GM12872 (cell line): ENCODE measurements around the gene SETD6.

ENCODE experiments used
- TF ChIP-seq, protein P1 (sequence below): IDR thresholded peaks from 3 replicates; pipeline ENCODE4 v1.5.1; 2011; ENCODE audit warnings: low read depth, mild to moderate bottlenecking, low read length, moderate library complexity; ENCODE audit not compliant: insufficient read depth

The SETD6 gene

DNA sequence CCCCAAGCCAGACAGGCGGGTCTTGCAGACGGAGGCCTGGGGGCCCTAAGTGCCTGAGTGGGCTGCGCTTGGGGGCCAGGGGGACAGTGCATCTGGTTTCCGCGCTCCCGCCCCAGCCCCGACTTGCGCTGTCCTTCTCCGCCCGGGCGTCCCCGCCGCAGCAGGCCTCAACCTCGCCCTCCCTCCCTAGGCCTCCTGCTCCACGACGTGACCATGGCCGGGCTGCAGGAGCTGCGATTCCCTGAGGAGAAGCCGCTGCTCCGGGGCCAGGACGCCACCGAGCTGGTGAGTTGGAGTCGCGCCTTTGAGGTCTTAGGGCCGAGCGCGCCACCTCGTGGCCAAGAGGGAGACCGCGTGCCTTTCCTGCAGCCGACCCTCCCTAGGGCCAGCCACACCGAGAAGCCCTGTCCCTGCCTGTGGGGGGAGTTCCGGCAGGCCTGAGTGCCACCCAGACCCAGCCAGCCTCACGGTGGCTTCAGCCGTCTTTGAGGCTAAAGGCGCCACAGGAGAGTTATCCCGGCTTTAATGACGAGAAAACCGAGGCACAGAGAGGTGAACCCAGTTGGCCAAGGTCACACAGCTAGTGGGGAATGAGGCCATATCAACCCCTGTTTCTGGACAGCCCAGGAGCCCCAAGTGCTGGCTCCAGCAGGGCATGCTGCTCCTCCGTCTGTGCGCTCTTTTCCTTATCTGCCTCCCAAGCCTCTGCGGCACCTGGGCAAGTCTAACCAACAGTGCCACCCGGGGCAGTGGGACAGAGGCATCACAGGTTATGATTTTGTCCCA, 27.6 kb upstream of the SETD6 start:
- TF ChIP-seq, protein P1, sequence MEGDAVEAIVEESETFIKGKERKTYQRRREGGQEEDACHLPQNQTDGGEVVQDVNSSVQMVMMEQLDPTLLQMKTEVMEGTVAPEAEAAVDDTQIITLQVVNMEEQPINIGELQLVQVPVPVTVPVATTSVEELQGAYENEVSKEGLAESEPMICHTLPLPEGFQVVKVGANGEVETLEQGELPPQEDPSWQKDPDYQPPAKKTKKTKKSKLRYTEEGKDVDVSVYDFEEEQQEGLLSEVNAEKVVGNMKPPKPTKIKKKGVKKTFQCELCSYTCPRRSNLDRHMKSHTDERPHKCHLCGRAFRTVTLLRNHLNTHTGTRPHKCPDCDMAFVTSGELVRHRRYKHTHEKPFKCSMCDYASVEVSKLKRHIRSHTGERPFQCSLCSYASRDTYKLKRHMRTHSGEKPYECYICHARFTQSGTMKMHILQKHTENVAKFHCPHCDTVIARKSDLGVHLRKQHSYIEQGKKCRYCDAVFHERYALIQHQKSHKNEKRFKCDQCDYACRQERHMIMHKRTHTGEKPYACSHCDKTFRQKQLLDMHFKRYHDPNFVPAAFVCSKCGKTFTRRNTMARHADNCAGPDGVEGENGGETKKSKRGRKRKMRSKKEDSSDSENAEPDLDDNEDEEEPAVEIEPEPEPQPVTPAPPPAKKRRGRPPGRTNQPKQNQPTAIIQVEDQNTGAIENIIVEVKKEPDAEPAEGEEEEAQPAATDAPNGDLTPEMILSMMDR: peak; percentile 86

DNA sequence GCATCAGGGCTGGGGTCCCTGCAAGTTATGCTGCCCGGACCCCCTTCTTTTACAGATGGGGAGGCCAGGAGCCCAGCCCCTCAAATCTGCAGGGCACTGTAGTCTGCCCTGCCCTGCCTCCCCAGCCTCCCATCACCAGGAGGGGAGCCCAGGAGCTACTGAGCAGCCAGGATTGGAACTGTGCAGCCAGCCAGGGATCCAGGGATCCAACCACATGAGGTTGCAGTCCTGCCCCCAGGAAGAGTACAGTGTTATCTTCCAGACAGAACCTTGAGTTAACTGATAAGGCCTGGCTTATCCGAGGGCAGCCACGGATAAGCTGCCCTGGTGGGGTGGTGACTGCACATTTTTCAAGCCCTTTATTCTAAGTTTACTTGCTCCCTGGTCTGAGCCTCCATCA, 26.8 kb upstream of the SETD6 start:
- TF ChIP-seq, protein P1: no peak

DNA sequence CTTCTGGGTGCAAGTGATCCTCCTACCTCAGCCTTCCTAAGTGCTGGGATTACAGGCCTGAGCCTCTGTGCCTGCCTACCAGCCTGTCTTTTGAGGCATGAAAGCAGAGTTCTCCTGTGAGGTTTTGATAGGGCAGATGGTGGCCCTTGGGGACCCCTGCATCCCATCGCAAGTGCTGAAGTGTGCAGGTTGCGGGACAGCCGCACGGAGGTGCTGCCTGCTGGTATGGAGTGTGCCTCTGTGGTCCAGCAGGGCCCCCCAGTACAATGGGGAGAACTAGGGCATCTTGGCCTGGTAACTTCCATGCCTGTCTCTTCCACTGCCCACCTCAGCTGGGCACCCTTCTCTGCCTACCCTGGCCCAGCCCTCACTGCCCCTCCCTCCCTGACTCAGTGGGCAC, 25.3 kb upstream of the SETD6 start:
- TF ChIP-seq, protein P1: no peak

DNA sequence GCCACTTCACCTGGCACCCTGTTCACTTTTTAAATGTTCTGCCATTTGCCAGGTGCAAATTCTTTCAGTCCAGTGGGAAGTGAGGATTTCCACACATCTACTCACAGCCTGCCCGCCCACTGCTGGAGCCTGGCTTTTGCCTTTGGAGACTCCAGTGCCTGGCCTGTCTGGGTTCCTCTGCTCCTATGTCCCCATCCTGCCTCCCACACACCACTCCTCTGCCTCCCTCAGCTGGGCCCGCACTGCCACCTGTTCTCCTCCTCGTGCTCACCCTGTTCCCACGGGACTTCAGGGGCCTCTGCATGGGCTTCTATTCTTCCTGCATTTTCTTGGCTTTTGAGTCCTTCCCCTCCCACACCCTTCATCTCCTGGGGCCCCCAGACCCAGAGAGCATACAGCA, 23.3 kb upstream of the SETD6 start:
- TF ChIP-seq, protein P1: no peak

DNA sequence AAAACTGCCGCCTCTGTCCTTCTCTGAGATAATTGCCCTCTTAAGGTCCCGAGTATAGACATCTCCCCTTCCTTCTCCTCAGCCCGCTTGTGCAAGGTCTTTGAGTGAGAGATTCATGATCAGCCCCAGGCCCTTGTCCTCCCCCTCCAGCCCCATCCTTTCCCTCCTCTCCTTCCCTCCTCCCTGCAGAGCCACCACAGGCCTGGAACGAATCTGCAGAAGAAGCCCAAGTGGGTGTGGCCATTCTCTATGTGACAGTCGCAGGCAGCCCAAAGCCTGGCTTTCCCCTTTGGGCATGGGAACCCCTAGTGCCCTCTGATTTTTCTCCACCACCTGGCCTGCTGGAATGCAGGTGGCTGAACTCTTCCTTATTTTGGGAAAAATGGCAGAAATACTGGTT, 22.6 kb upstream of the SETD6 start:
- TF ChIP-seq, protein P1: no peak

DNA sequence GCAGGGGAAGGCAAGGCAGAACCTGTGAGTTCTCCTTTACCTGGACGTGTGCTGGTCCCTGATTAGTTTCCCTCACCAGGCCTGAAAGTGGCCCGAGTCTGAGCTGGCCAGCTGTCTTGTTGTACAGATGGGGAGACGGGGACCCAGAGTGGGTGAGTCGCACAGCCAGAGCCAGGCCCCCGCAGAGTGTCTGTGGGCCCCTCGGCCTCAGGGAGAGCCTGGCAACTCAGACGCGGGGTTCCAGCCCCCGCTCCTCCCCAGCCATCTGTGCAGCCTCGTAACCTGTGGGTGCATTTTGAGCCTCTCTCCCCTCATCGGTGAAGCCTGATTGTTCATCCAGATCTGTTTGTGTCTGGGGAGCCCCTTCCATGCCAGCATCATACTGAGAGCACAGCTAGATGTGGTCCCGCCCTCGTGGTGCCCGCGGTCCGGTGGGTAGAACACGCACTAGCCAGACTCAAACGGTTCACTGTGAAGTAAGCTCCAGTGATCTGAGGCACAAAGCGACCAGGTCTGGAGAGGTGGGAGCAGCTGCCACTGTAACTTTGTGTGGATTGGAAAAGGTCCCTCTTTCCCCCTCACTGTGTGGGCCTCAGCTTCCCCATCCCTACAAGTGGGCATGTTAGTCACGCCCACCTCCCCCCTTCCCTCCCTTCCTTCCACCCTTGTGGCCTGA, 21.4 kb upstream of the SETD6 start:
- TF ChIP-seq, protein P1: no peak

DNA sequence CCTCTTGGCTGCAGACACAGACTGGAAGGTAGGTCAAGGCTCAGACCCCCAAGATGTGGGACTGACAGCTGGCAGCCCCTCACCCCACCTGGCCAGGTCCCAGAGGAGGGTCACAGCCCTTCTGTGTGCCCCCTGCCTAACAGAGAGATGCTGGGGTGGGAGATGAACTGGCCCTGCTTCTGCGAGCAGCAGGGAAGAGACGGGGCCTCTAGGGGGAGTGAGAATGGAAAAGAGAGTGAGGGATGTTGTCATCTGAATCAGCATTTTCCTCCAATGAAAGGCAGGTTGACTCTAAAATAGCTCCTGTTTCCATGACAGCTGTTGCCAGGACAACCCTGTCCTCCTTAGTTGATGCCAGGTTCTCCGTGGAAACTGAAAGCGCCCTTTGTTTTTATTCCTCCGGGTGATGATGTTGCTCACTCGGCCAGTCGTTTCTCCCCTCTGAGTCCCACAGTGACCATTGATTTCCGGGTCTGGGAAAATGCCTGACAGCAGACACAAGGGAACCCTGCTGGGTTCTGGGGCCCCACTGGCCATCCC, 20.3 kb upstream of the SETD6 start:
- TF ChIP-seq, protein P1: peak; percentile 73
